Measurements from ENCODE around the gene YAF2.

- no peak for TF ChIP-seq CTCF (IDR thresholded peaks at IDR 0.05)
- TF ChIP-seq ZFX (IDR thresholded peaks at IDR 0.05; ENCODE audit: borderline replicate concordance) = no peak
Observed at GRCh38 chr12:42126963-42127362, 111.1 kb downstream of the YAF2 start.
